SIG-M5 (cell line): ENCODE data around the gene TMEM255B.

Experiments
- DNase-seq: peaks from one replicate; lab custom pipeline; 2025; lab: John Stamatoyannopoulos, UW

Gene TMEM255B

GRCh38 chr13:113862191-113862930 is 103.3 kb downstream of the TMEM255B start:
- DNase-seq: no peak

- no peak for DNase-seq
These were observed 104.0 kb downstream of the TMEM255B start for GRCh38 chr13:113862931-113863523.

GRCh38 chr13:113863524-113864272 is 104.7 kb downstream of the TMEM255B start, which contains the start of gene GAS6:
Gene GAS6, minus strand, starts transcription at chr13:113864076. Its CDS starts 156 bp downstream, at chr13:113863920.
- DNase-seq: no peak

- no peak for DNase-seq
These were observed 105.4 kb downstream of the TMEM255B start for GRCh38 chr13:113864273-113864890.

GRCh38 chr13:113865427-113865826 is 106.4 kb downstream of the TMEM255B start:
- DNase-seq: no peak
